Fibroblast of lung (primary cell): ENCODE measurements around the gene ADD2. TPM values are rescaled to one million over a fixed set of nuclear protein-coding genes. Genes with fewer than 3 reads are reported as not detected.

ENCODE experiments used
- DNase-seq, 2 donors: peaks; one replicate each; pipeline versions ENCODE4 v3.0.0 to v3.0.0-alpha.2; 2010; ENCODE audit warnings: low read depth in 2 of 2
- H2AFZ ChIP-seq: 2 replicates; pipeline ENCODE4 v1.5.1; 2012; ENCODE audit warnings: low read length, control low read depth, inconsistent platforms
- H3K27ac ChIP-seq: 2 replicates; pipeline ENCODE4 v1.5.1; 2011; ENCODE audit warnings: low read length, control low read depth; ENCODE audit not compliant: insufficient read depth
- H3K27me3 ChIP-seq: 2 replicates; pipeline ENCODE4 v1.5.1; 2011; ENCODE audit warnings: mild to moderate bottlenecking, low read length; ENCODE audit not compliant: control insufficient read depth, insufficient read depth
- H3K36me3 ChIP-seq: 2 replicates; pipeline ENCODE4 v1.5.1; 2011; ENCODE audit warnings: low read length; ENCODE audit not compliant: control insufficient read depth, insufficient read depth
- H3K4me1 ChIP-seq: 2 replicates; pipeline ENCODE4 v1.5.1; 2011; ENCODE audit warnings: low read length; ENCODE audit not compliant: control insufficient read depth, insufficient read depth; ENCODE audit errors: extremely low read depth
- H3K4me2 ChIP-seq: 2 replicates; pipeline ENCODE4 v1.5.1; 2011; ENCODE audit warnings: low read length, control low read depth; ENCODE audit not compliant: insufficient read depth; ENCODE audit errors: extremely low read depth
- H3K4me3 ChIP-seq, 4 experiments: fragments of 200-600 bp in 1 of 4; sonication (generic) in 1 of 4; replicated peaks in 1 of 4; 2 replicates each; pipeline ENCODE4 v1.5.1; 2011 to 2016; ENCODE audit warnings: low read length in 4 of 4, low read depth in 3 of 4, mild to moderate bottlenecking in 3 of 4, control low read depth in 2 of 4, inconsistent platforms in 1 of 4, mixed read lengths in 1 of 4; ENCODE audit not compliant: insufficient read depth in 1 of 4; ENCODE audit errors: control extremely low read depth in 1 of 4
- H3K79me2 ChIP-seq: 2 replicates; pipeline ENCODE4 v1.5.1; 2012; ENCODE audit warnings: mild to moderate bottlenecking, low read length, inconsistent platforms; ENCODE audit not compliant: control insufficient read depth, insufficient read depth
- H3K9ac ChIP-seq: 2 replicates; pipeline ENCODE4 v1.5.1; 2011; ENCODE audit warnings: mild to moderate bottlenecking, low read length, control low read depth; ENCODE audit not compliant: insufficient read depth
- H3K9me3 ChIP-seq: 2 replicates; pipeline ENCODE4 v1.5.1; 2012; ENCODE audit warnings: low read depth, low read length; ENCODE audit not compliant: control insufficient read depth, insufficient read depth
- H4K20me1 ChIP-seq: 2 replicates; pipeline ENCODE4 v1.5.1; 2011; ENCODE audit warnings: low read length; ENCODE audit not compliant: control insufficient read depth, insufficient read depth; ENCODE audit errors: extremely low read depth
- CTCF ChIP-seq, 2 donors: IDR thresholded peaks in 1 of 2; conservative IDR thresholded peaks in 1 of 2; 1 replicate in 1 of 2; 2 replicates in 1 of 2; pipeline ENCODE4 v1.5.1; 2011 to 2012; ENCODE audit warnings: low read length in 2 of 2, control low read depth in 1 of 2, inconsistent platforms in 1 of 2, low read depth in 1 of 2, mild to moderate bottlenecking in 1 of 2
- EZH2 ChIP-seq: IDR thresholded peaks from 2 replicates; pipeline ENCODE4 v1.5.1; 2012; ENCODE audit warnings: low read length, control low read depth, mild to moderate bottlenecking; ENCODE audit errors: missing control alignments
- polyA plus RNA-seq, 2 donors: library from polyadenylated mRNA; depleted of rRNA in 1 of 2; stranded (reverse) in 1 of 2; unstranded in 1 of 2; fragments of >200 nt; gene quantifications; 2 replicates each; pipeline ENCODE4 v1.2.1, GENCODE V29; 2011 to 2012; ENCODE audit warnings: missing spikeins in 1 of 2
- total RNA-seq: library from RNA; depleted of rRNA; stranded (reverse); fragments of >200 nt; gene quantifications from 2 replicates; pipeline ENCODE4 v1.2.1, GENCODE V29; 2014

Gene ADD2
- total and polyA plus RNA-seq, 2 donors (not counting 1 experiment from before 2014, with no cell fraction given): 0.22 to 2.5 TPM

GRCh38 chr2:70759446-70759845 is 8.6 kb downstream of the ADD2 start:
- TF ChIP-seq EZH2 (no peak), CTCF (conservative IDR thresholded peaks at IDR 0.05 in 1 of 2, IDR thresholded peaks at IDR 0.05 in 1 of 2; ENCODE audit: low read depth in 1 of 2, low read length in 2 of 2) (no peak)
- DNase-seq: no peak
- H2AFZ ChIP-seq: no peak overlapping the region
- H3K27ac ChIP-seq: no peak overlapping the region
- H4K20me1 ChIP-seq: no peaks in the 10 kb centered on the region
- H3K9me3 ChIP-seq: no peaks in the 10 kb centered on the region
- no peaks in the 10 kb centered on the region for H3K27me3 ChIP-seq
- no peak overlapping the region for H3K9ac ChIP-seq
- H3K4me3 ChIP-seq: no peak overlapping the region
- H3K36me3 ChIP-seq: no peaks in the 10 kb centered on the region
- H3K79me2 ChIP-seq: no peaks in the 10 kb centered on the region
- H3K4me1 ChIP-seq: no peaks in the 10 kb centered on the region
- H3K4me2 ChIP-seq: no peak overlapping the region

- H3K79me2 ChIP-seq: no peaks in the 10 kb centered on the region
- H3K27me3 ChIP-seq: no peaks in the 10 kb centered on the region
- TF ChIP-seq EZH2 (no peak), CTCF (conservative IDR thresholded peaks at IDR 0.05 in 1 of 2, IDR thresholded peaks at IDR 0.05 in 1 of 2; ENCODE audit: low read depth in 1 of 2, low read length in 2 of 2) (no peak)
- H3K4me1 ChIP-seq: no peaks in the 10 kb centered on the region
- DNase-seq: no peak
- no peaks in the 10 kb centered on the region for H3K9me3 ChIP-seq
- no peaks in the 10 kb centered on the region for H4K20me1 ChIP-seq
- no peak overlapping the region for H3K9ac ChIP-seq
- no peaks in the 10 kb centered on the region for H3K36me3 ChIP-seq
- no peak overlapping the region for H2AFZ ChIP-seq
- no peak overlapping the region for H3K27ac ChIP-seq
- H3K4me3 ChIP-seq: no peak overlapping the region
- H3K4me2 ChIP-seq: no peak overlapping the region
Measured at GRCh38 chr2:70757966-70758365, 10.0 kb downstream of the ADD2 start.

GRCh38 chr2:70757360-70757759 is 10.6 kb downstream of the ADD2 start:
- Histone ChIP-seq H3K79me2 (no peaks in the 10 kb centered on the region), H3K27me3 (no peaks in the 10 kb centered on the region)
- no peak for DNase-seq

More at GRCh38 chr2:70757360-70757759, 10.6 kb downstream of the ADD2 start:
- Histone ChIP-seq H3K9ac (no peak overlapping the region), H3K36me3 (no peaks in the 10 kb centered on the region), H2AFZ (no peak overlapping the region), H3K4me2 (no peak overlapping the region), H4K20me1 (no peaks in the 10 kb centered on the region), H3K4me1 (no peaks in the 10 kb centered on the region), H3K27ac (no peak overlapping the region), H3K9me3 (no peaks in the 10 kb centered on the region), H3K4me3 (no peak overlapping the region)
- TF ChIP-seq CTCF (conservative IDR thresholded peaks at IDR 0.05 in 1 of 2, IDR thresholded peaks at IDR 0.05 in 1 of 2; ENCODE audit: low read depth in 1 of 2, low read length in 2 of 2) (no peak), EZH2 (no peak)
